ENCODE measurements around the gene EFCAB11. TPM values are rescaled to one million over a fixed set of nuclear protein-coding genes. Genes with fewer than 3 reads are reported as not detected.
A peak's percentile ranks its signal among the peaks of the same experiment; 100 is the strongest.

Gene EFCAB11
- polyA plus RNA-seq, 3 donors = 2.0 to 4.3 (median 2.1) TPM

- Mint-ChIP-seq H3K9me3 (peaks cover 0 to 7% (median 0%) of the 10 kb centered on the region in 7 donors), H3K27me3 (ENCODE audit: low read depth in 3 of 3) (peaks cover 0 to 4% (median 0%) of the 10 kb centered on the region in 3 donors), H3K36me3 (peaks cover 26 to 28% of the 10 kb centered on the region in 2 donors), H3K4me3 (no peak overlapping the region), H3K27ac (no peak overlapping the region), H3K4me1 (peaks cover 30% of the 10 kb centered on the region)
- H3K4me2 ChIP-seq (replicated peaks; ENCODE audit: extremely low read depth, low read length, poor library complexity, severe bottlenecking) = no peak overlapping the region
- no peak overlapping the region for H2AFZ ChIP-seq (ENCODE audit: insufficient read depth, low read depth, low read length, poor library complexity, severe bottlenecking)
- H3K4me3 ChIP-seq (replicated peaks in 1 of 3; ENCODE audit: low read depth in 2 of 3, low read length in 3 of 3) = no peak overlapping the region
- DNase-seq = no peak
- no peaks in the 10 kb centered on the region for H3K27me3 ChIP-seq (ENCODE audit: control insufficient read depth in 2 of 2, insufficient read depth in 2 of 2, low read length in 2 of 2)
- peaks cover 16 to 26% of the 10 kb centered on the region in 2 donors for H3K36me3 ChIP-seq (replicated peaks in 1 of 2; ENCODE audit: control insufficient read depth in 1 of 2, insufficient read depth in 2 of 2, low read length in 2 of 2)
- H3K9ac ChIP-seq (ENCODE audit: insufficient read depth, low read length, poor library complexity, severe bottlenecking) = no peak overlapping the region
- TF ChIP-seq CTCF (IDR thresholded peaks at IDR 0.05) = no peak
- no peaks in the 10 kb centered on the region for H4K20me1 ChIP-seq (ENCODE audit: insufficient read depth, low read length)
- H3K79me2 ChIP-seq (ENCODE audit: insufficient read depth, low read length) = peaks cover 61% of the 10 kb centered on the region
- H3K9me3 ChIP-seq (replicated peaks in 1 of 2; ENCODE audit: control insufficient read depth in 1 of 2, insufficient read depth in 1 of 2, low read length in 2 of 2) = peaks cover 0 to 4% of the 10 kb centered on the region in 2 donors
- intact Hi-C loops (cut with micrococcal nuclease) = loop anchor here (10.0 kb wide), 6 partner anchors 106 to 1106 kb away; partner anchors contain the start of genes PSMC1 (in 2 of the 2), FOXN3 (in 1 of the 2), KCNK13 (in 1 of the 2) and RPS6KA5 (in 1 of the 2)
- H3K27ac ChIP-seq (ENCODE audit: low read depth in 1 of 2, low read length in 2 of 2) = peak overlapping the region in 1 of 2 donors; percentile 8
- no CpG with 5 or more reads among the region's 1 CpG for WGBS (ENCODE audit: insufficient coverage)
- H3K4me1 ChIP-seq (ENCODE audit: control insufficient read depth in 1 of 2, insufficient read depth in 2 of 2, low read length in 2 of 2) = peaks cover 16 to 19% of the 10 kb centered on the region in 2 donors
These were observed 4.4 kb upstream of the EFCAB11 start for GRCh38 chr14:89958966-89959365.

- Histone ChIP-seq H3K4me1 (ENCODE audit: control insufficient read depth in 1 of 2, insufficient read depth in 2 of 2, low read length in 2 of 2) (peaks cover 20 to 22% of the 10 kb centered on the region in 2 donors), H3K36me3 (replicated peaks in 1 of 2; ENCODE audit: control insufficient read depth in 1 of 2, insufficient read depth in 2 of 2, low read length in 2 of 2) (peaks cover 5 to 15% of the 10 kb centered on the region in 2 donors), H4K20me1 (ENCODE audit: insufficient read depth, low read length) (no peaks in the 10 kb centered on the region), H3K9me3 (replicated peaks in 1 of 2; ENCODE audit: control insufficient read depth in 1 of 2, insufficient read depth in 1 of 2, low read length in 2 of 2) (peaks cover 0 to 4% of the 10 kb centered on the region in 2 donors), H2AFZ (ENCODE audit: insufficient read depth, low read depth, low read length, poor library complexity, severe bottlenecking) (no peak overlapping the region), H3K9ac (ENCODE audit: insufficient read depth, low read length, poor library complexity, severe bottlenecking) (no peak overlapping the region), H3K79me2 (ENCODE audit: insufficient read depth, low read length) (peaks cover 53% of the 10 kb centered on the region), H3K27ac (ENCODE audit: low read depth in 1 of 2, low read length in 2 of 2) (peak overlapping the region in 1 of 2 donors; percentile 99), H3K4me3 (replicated peaks in 1 of 3; ENCODE audit: low read depth in 2 of 3, low read length in 3 of 3) (no peak overlapping the region), H3K4me2 (replicated peaks; ENCODE audit: extremely low read depth, low read length, poor library complexity, severe bottlenecking) (no peak overlapping the region), H3K27me3 (ENCODE audit: control insufficient read depth in 2 of 2, insufficient read depth in 2 of 2, low read length in 2 of 2) (no peaks in the 10 kb centered on the region)
- no peak for DNase-seq
- peaks cover 32% of the 10 kb centered on the region for H3K4me1 Mint-ChIP-seq
- peaks cover 0 to 4% (median 0%) of the 10 kb centered on the region in 3 donors for H3K27me3 Mint-ChIP-seq (ENCODE audit: low read depth in 3 of 3)
- no peak for TF ChIP-seq CTCF (IDR thresholded peaks at IDR 0.05)
- H3K4me3 Mint-ChIP-seq = no peak overlapping the region
- H3K27ac Mint-ChIP-seq = peak overlapping the region in 3 of 7 donors; percentile 24 to 59 (median 39)
- intact Hi-C loops (cut with micrococcal nuclease) = loop anchor here (10.0 kb wide), 6 partner anchors 107 to 1107 kb away; partner anchors contain the start of genes PSMC1 (in 2 of the 2), FOXN3 (in 1 of the 2), KCNK13 (in 1 of the 2) and RPS6KA5 (in 1 of the 2)
- H3K36me3 Mint-ChIP-seq = peaks cover 15 to 17% of the 10 kb centered on the region in 2 donors
- 98% methylated on average over 8 of the region's 8 CpGs for WGBS (ENCODE audit: insufficient coverage)
- H3K9me3 Mint-ChIP-seq = peaks cover 0 to 7% (median 0%) of the 10 kb centered on the region in 7 donors
These were observed 3.3 kb upstream of the EFCAB11 start for GRCh38 chr14:89957791-89958190.
